Gastroesophageal sphincter (tissue), 4 donors: ENCODE measurements around the gene GLRA3. TPM values are rescaled to one million over a fixed set of nuclear protein-coding genes. Genes with fewer than 3 reads are reported as not detected.
A peak's percentile ranks its signal among the peaks of the same experiment; 100 is the strongest.

Experiments used
- ATAC-seq: fragments of 150-250 bp; one replicate; pipeline ENCODE4 v1.9.1; 2016; ENCODE audit warnings: mild to moderate bottlenecking, moderate library complexity
- H3K27ac ChIP-seq, 4 donors: fragments of 200-600 bp; sonication (generic) in 3 of 4; 1 replicate in 3 of 4; 2 replicates in 1 of 4; pipeline ENCODE4 v1.5.1; 2016 to 2019
- H3K27me3 ChIP-seq: fragments of 200-600 bp; sonication (generic); one replicate; pipeline ENCODE4 v1.5.1; 2019
- H3K36me3 ChIP-seq, 2 donors: fragments of 200-600 bp; sonication (generic); one replicate each; pipeline ENCODE4 v1.5.1; 2019; ENCODE audit warnings: control low read depth in 1 of 2
- H3K4me1 ChIP-seq, 3 donors: fragments of 200-600 bp; sonication (generic); 1 replicate in 2 of 3; 2 replicates in 1 of 3; pipeline ENCODE4 v1.5.1; 2016 to 2019; ENCODE audit warnings: control low read depth in 2 of 3
- H3K4me3 ChIP-seq, 2 donors: fragments of 200-600 bp; sonication (generic); one replicate each; pipeline ENCODE4 v1.5.1; 2019; ENCODE audit warnings: mild to moderate bottlenecking in 1 of 2, moderate library complexity in 1 of 2
- H3K9me3 ChIP-seq, 3 donors: fragments of 200-600 bp; sonication (generic); one replicate each; pipeline ENCODE4 v1.5.1; 2017 to 2019; ENCODE audit warnings: control low read depth in 2 of 3
- EP300 ChIP-seq: sonication (generic); formaldehyde crosslinking; IDR thresholded peaks from one replicate; pipeline ENCODE4 v1.6.1; 2017; ENCODE audit warnings: antibody characterized with exemption, mild to moderate bottlenecking
- POLR2A ChIP-seq, 2 donors: fragments of 450-650 bp; IDR thresholded peaks; one replicate each; pipeline ENCODE4 v1.6.1; 2017; ENCODE audit warnings: antibody characterized with exemption in 2 of 2, mild to moderate bottlenecking in 2 of 2, moderate library complexity in 1 of 2
- POLR2AphosphoS5 ChIP-seq: sonication (generic); formaldehyde crosslinking; IDR thresholded peaks from one replicate; pipeline ENCODE4 v1.6.1; 2017; ENCODE audit warnings: antibody characterized with exemption
- WGBS, 2 donors: methylation state at CpG; one replicate each; pipeline ENCODE4 v1.1.5; 2018; ENCODE audit warnings: low coverage in 1 of 2; 5-methylcytosine and 5-hydroxymethylcytosine counted together
- total RNA-seq, 4 donors: library from RNA; depleted of rRNA; stranded (reverse); fragments of >200 nt; gene quantifications; one replicate each; pipeline ENCODE4 v1.1.0, GENCODE V29; 2016
- TF ChIP-seq, protein P1 (sequence below), 4 experiments: fragments of 200-600 bp in 2 of 4; fragments of 450-650 bp in 2 of 4; sonication (generic) in 1 of 4; IDR thresholded peaks; one replicate each; pipeline ENCODE4 v1.5.1; 2017 to 2019; ENCODE audit warnings: antibody characterized with exemption in 4 of 4, mild to moderate bottlenecking in 2 of 4, moderate library complexity in 2 of 4

Gene GLRA3
- total RNA-seq, 4 donors from 2014 or later: 0.13 TPM; not detected in 3

DNA sequence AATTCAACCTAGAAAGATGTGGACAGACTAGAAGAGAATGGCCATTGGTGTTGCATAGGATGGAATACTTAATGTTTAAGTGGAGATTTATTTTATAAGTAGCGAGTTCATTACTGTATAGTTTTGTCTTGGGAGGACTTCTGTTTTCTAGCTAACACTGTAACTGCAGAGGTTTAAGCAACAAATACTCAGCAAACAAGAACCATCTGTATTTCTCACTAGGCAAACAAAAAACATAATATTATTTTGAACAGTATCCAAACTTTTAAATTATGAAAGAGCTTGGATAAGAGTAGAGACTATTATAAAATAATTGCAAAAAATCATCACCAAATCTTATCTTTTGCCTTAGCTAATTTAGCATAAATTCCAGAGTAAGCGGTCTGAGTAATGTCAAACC is 121.1 kb downstream of the GLRA3 start:
- Histone ChIP-seq H3K4me3 (no peak overlapping the region), H3K27ac (no peak overlapping the region), H3K4me1 (no peaks in the 10 kb centered on the region), H3K9me3 (no peaks in the 10 kb centered on the region), H3K27me3 (no peaks in the 10 kb centered on the region), H3K36me3 (no peaks in the 10 kb centered on the region)
- TF ChIP-seq EP300 (no peak), POLR2AphosphoS5 (no peak), POLR2A (IDR thresholded peaks at IDR 0.05) (no peak)
- TF ChIP-seq, protein P1, sequence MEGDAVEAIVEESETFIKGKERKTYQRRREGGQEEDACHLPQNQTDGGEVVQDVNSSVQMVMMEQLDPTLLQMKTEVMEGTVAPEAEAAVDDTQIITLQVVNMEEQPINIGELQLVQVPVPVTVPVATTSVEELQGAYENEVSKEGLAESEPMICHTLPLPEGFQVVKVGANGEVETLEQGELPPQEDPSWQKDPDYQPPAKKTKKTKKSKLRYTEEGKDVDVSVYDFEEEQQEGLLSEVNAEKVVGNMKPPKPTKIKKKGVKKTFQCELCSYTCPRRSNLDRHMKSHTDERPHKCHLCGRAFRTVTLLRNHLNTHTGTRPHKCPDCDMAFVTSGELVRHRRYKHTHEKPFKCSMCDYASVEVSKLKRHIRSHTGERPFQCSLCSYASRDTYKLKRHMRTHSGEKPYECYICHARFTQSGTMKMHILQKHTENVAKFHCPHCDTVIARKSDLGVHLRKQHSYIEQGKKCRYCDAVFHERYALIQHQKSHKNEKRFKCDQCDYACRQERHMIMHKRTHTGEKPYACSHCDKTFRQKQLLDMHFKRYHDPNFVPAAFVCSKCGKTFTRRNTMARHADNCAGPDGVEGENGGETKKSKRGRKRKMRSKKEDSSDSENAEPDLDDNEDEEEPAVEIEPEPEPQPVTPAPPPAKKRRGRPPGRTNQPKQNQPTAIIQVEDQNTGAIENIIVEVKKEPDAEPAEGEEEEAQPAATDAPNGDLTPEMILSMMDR (IDR thresholded peaks at IDR 0.05): no peak
- ATAC-seq: no peak
- 53 to 56% methylated on average over 2 of the region's 2 CpGs for WGBS, 2 donors

DNA sequence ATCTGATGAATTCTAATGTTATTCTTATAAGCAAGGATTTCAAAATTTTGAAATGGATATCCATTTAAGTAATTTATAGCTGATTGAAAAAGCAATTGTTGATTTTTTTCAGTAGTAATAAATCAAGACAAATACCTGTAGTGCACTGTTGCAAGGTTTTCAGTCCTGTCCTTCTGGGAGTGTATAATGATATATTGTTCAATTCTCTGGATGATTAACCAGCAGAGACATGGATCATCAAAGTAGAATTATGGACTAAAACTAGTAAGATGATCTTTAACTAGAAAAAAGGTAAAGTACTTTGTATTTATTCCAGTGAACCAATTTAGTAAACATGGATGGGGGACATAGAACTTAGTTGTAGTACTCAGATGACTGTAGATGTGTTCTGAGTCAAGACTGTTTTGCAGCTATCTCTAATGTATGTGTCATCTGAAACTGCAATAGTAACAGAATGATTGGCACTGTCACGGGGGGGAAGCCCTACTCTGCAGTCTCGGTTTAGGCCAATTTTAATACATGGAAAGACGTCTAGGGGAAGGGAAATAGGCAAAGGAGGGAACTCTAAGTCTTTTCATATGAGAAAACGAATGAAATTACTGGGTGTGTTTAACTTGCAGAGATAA is 121.9 kb downstream of the GLRA3 start:
- Histone ChIP-seq H3K27me3 (no peaks in the 10 kb centered on the region), H3K4me1 (no peaks in the 10 kb centered on the region), H3K36me3 (no peaks in the 10 kb centered on the region), H3K4me3 (no peak overlapping the region), H3K27ac (no peak overlapping the region), H3K9me3 (no peaks in the 10 kb centered on the region)
- WGBS, 2 donors: 68 to 76% methylated on average over 4 of the region's 4 CpGs
- TF ChIP-seq EP300 (no peak), POLR2A (IDR thresholded peaks at IDR 0.05) (no peak), POLR2AphosphoS5 (no peak)
- TF ChIP-seq, protein P1 (IDR thresholded peaks at IDR 0.05): no peak
- ATAC-seq: no peak

DNA sequence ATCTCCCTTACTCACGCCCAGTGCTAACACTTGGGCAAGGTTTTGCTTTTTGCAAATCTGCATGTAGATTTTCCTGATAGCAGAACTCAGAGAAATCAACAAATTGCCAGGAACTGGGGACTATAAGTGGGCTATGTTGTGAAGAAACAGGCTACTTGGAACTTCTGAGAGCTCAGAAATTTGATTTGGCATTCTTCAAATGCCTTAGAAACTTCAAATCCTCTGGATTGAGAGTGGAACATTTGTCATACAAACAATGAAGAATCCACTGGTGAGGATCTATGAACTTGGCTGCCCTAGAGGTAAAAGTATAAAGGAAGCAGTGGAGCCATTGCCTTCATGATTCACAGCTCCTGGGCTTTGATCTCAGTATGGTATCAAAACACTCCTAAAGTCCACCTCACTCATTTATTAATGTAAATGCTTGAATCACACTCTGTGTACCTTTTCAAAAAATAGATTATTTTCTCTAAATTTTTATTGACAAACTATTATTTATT is 126.0 kb downstream of the GLRA3 start:
- Histone ChIP-seq H3K4me1 (no peaks in the 10 kb centered on the region), H3K27me3 (no peaks in the 10 kb centered on the region), H3K27ac (no peak overlapping the region), H3K9me3 (no peaks in the 10 kb centered on the region), H3K36me3 (no peaks in the 10 kb centered on the region), H3K4me3 (no peak overlapping the region)
- TF ChIP-seq POLR2AphosphoS5 (no peak), EP300 (no peak), POLR2A (IDR thresholded peaks at IDR 0.05) (no peak)
- TF ChIP-seq, protein P1 (IDR thresholded peaks at IDR 0.05): no peak
- no peak for ATAC-seq
- WGBS, 2 donors: 83 to 88% methylated on average over 1 of the region's 1 CpG

DNA sequence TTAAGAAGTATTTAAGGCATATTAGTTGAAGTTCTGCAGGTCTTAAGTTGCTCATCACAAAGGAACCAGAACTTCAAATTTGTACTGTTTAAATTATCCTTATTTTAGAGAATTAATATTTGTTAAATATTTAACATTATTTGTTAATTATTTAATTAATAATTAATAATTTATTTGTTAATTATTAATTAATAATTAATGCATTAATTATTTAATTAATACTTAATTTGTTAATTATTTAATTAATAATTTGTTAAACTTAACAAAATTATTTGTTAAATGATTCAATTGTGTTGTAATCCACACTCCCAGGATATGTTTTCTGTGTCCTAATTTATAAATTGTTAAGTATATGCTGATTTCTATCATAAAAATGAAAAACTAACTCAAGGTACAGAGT is 129.4 kb downstream of the GLRA3 start:
- Histone ChIP-seq H3K9me3 (no peaks in the 10 kb centered on the region), H3K4me1 (no peaks in the 10 kb centered on the region), H3K27me3 (no peaks in the 10 kb centered on the region), H3K36me3 (no peaks in the 10 kb centered on the region), H3K27ac (no peak overlapping the region), H3K4me3 (no peak overlapping the region)
- ATAC-seq: no peak
- TF ChIP-seq POLR2AphosphoS5 (no peak), POLR2A (IDR thresholded peaks at IDR 0.05) (no peak), EP300 (no peak)
- TF ChIP-seq, protein P1 (IDR thresholded peaks at IDR 0.05): no peak

DNA sequence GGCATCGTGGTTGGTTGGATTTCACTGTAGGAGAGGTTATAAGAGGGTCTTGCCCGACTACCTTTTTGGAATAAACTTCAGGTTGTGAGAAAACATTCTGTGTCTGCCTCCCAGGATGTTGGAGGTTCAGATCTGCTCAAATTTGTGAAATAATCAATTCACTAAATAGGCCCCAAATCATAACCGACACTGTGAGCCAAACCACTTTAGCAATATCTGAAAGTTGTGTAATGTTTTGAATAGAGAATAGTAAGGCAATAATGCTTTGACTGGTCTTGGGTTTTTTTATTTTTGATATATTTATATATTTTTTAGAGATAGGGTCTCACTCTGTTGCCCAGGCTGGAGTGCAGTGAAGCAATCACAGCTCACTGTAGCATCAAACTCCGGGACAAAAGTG is 131.2 kb downstream of the GLRA3 start:
- peak overlapping the region in 3 of 4 donors; percentile 9 to 35 (median 15) for H3K27ac ChIP-seq
- H3K27me3 ChIP-seq: no peaks in the 10 kb centered on the region
- H3K4me1 ChIP-seq: no peaks in the 10 kb centered on the region
- H3K9me3 ChIP-seq: no peaks in the 10 kb centered on the region
- WGBS, 2 donors: 47 to 68% methylated on average over 4 of the region's 4 CpGs
- ATAC-seq: peak; percentile 53
- TF ChIP-seq, protein P1 (IDR thresholded peaks at IDR 0.05): no peak
- no peak for TF ChIP-seq EP300
- H3K4me3 ChIP-seq: no peak overlapping the region
- H3K36me3 ChIP-seq: no peaks in the 10 kb centered on the region
